Measurements from ENCODE around the gene CELA3B. TPM values are rescaled to one million over a fixed set of nuclear protein-coding genes. Genes with fewer than 3 reads are reported as not detected.
"Not testable (repeated sequence)": the region's sequence is repeated elsewhere in the genome, so short reads cannot be mapped to it uniquely, and the experiment has no call there.

Gene CELA3B
- total RNA-seq, 1 donor from 2014 or later: not detected

GRCh38 chr1:21975296-21975695 lies 1.5 kb upstream of the CELA3B start:
- DNase-seq: not testable (repeated sequence)

- not testable (repeated sequence) for DNase-seq
Measured at GRCh38 chr1:21978209-21978608, 1.4 kb downstream of the CELA3B start.

- not testable (repeated sequence) for DNase-seq
Measured at GRCh38 chr1:21980515-21981220, 3.8 kb downstream of the CELA3B start.

GRCh38 chr1:21981253-21981652 lies 4.4 kb downstream of the CELA3B start:
- not testable (repeated sequence) for DNase-seq

- DNase-seq: not testable (repeated sequence)
Measured at GRCh38 chr1:21982122-21982521, 5.3 kb downstream of the CELA3B start.

GRCh38 chr1:21983539-21983938 lies 6.7 kb downstream of the CELA3B start:
- DNase-seq: not testable (repeated sequence)

- DNase-seq: not testable (repeated sequence)
Measured at GRCh38 chr1:21985893-21986292, 9.1 kb downstream of the CELA3B start.

- DNase-seq: not testable (repeated sequence)
Measured at GRCh38 chr1:21986386-21986785, 9.6 kb downstream of the CELA3B start.

- DNase-seq: not testable (repeated sequence)
Measured at GRCh38 chr1:21989672-21990393, 13.0 kb downstream of the CELA3B start.

- DNase-seq: not testable (repeated sequence)
Measured at GRCh38 chr1:21992186-21992585, 15.4 kb downstream of the CELA3B start.

- not testable (repeated sequence) for DNase-seq
Measured at GRCh38 chr1:21994716-21995115, 17.9 kb downstream of the CELA3B start.

- not testable (repeated sequence) for DNase-seq
Measured at GRCh38 chr1:21996663-21996970, 19.8 kb downstream of the CELA3B start.

- DNase-seq: not testable (repeated sequence)
Measured at GRCh38 chr1:21997891-21998623, 21.2 kb downstream of the CELA3B start.

- not testable (repeated sequence) for DNase-seq
Measured at GRCh38 chr1:21998624-21999294, 21.9 kb downstream of the CELA3B start.

GRCh38 chr1:21999645-22000044 lies 22.8 kb downstream of the CELA3B start:
- DNase-seq: not testable (repeated sequence)

- DNase-seq: no peak
Measured at GRCh38 chr1:22001409-22001808, 24.6 kb downstream of the CELA3B start, which contains the start of gene CELA3A. TSS of gene CELA3A (plus strand) at chr1:22001657. CDS start at chr1:22001675, 18 bp downstream.

- DNase-seq: not testable (repeated sequence)
Measured at GRCh38 chr1:22002461-22002860, 25.6 kb downstream of the CELA3B start.

- not testable (repeated sequence) for DNase-seq
Measured at GRCh38 chr1:22002875-22003274, 26.1 kb downstream of the CELA3B start.

- not testable (repeated sequence) for DNase-seq
Measured at GRCh38 chr1:22003959-22004358, 27.1 kb downstream of the CELA3B start.

GRCh38 chr1:22005261-22006149 lies 28.7 kb downstream of the CELA3B start:
- not testable (repeated sequence) for DNase-seq

- DNase-seq: not testable (repeated sequence)
Measured at GRCh38 chr1:22006736-22007135, 29.9 kb downstream of the CELA3B start.

All from skin of body (tissue), 2 donors.